Fibroblast of upper back skin (primary cell): ENCODE data around the gene GPR179.

Experiments used
- DNase-seq: peaks from one replicate; pipeline ENCODE4 v3.0.0-alpha.2; 2013

The GPR179 gene, protein sequence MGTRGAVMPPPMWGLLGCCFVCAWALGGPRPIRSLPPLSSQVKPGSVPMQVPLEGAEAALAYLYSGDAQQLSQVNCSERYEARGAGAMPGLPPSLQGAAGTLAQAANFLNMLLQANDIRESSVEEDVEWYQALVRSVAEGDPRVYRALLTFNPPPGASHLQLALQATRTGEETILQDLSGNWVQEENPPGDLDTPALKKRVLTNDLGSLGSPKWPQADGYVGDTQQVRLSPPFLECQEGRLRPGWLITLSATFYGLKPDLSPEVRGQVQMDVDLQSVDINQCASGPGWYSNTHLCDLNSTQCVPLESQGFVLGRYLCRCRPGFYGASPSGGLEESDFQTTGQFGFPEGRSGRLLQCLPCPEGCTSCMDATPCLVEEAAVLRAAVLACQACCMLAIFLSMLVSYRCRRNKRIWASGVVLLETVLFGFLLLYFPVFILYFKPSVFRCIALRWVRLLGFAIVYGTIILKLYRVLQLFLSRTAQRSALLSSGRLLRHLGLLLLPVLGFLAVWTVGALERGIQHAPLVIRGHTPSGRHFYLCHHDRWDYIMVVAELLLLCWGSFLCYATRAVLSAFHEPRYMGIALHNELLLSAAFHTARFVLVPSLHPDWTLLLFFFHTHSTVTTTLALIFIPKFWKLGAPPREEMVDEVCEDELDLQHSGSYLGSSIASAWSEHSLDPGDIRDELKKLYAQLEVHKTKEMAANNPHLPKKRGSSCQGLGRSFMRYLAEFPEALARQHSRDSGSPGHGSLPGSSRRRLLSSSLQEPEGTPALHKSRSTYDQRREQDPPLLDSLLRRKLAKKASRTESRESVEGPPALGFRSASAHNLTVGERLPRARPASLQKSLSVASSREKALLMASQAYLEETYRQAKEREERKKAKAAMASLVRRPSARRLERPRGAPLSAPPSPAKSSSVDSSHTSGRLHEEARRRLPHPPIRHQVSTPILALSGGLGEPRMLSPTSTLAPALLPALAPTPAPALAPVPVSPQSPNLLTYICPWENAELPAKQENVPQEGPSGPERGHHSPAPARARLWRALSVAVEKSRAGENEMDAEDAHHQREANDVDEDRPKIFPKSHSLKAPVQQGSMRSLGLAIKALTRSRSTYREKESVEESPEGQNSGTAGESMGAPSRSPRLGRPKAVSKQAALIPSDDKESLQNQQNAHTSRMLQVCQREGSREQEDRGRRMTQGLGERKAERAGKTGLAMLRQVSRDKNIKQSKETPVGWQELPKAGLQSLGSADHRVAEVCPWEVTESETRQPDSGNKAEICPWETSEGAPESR (N-terminal part only)

DNA sequence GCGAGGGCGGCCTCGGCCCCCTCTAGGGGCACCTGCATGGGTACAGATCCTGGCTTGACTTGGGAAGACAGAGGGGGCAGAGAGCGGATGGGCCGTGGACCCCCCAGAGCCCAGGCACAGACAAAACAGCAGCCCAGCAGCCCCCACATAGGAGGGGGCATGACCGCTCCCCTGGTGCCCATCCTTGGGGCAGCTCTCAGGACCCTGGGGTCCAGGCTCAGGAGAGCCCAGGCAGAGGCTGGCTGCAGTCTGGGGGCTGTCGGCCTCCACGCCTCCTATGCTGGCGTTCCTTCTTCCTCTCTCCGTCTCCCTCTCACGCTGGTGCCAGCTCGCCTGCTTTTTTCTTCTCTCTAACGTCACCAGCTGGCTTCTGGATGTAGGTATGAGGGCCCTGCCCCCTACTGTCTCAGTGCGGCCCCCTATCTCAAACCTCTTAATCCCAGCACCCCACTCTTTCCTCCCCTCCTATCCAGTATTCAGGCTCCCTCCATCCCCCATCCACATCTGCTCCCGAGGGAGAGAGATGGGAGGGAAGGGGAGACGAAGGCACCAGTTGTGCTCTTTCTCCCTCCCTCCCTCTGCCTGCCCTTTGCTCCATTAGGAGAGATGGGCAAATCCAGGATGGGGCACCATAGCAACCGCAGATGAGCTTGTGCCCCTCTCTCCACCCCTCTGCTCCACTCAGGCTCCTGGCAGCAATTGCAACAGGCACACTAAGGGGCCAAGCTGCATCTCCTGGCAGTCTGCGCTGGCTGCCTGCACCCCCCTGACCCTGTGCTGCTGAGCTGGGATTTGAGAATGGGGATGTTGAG, at the start of gene GPR179:
Gene GPR179 (minus strand): TSS at position 349 of the 812 bp plus-strand sequence. CDS start 167 bp downstream, at position 182.
- no peak for DNase-seq

- no peak for DNase-seq
Observed at GRCh38 chr17:38379448-38379847, 35.7 kb upstream of the GPR179 start.

GRCh38 chr17:38369124-38369886, 25.5 kb upstream of the GPR179 start:
- DNase-seq: no peak

GRCh38 chr17:38364741-38365140, 21.0 kb upstream of the GPR179 start:
- DNase-seq: no peak

- no peak for DNase-seq
Observed at GRCh38 chr17:38363016-38363415, 19.3 kb upstream of the GPR179 start.

DNA sequence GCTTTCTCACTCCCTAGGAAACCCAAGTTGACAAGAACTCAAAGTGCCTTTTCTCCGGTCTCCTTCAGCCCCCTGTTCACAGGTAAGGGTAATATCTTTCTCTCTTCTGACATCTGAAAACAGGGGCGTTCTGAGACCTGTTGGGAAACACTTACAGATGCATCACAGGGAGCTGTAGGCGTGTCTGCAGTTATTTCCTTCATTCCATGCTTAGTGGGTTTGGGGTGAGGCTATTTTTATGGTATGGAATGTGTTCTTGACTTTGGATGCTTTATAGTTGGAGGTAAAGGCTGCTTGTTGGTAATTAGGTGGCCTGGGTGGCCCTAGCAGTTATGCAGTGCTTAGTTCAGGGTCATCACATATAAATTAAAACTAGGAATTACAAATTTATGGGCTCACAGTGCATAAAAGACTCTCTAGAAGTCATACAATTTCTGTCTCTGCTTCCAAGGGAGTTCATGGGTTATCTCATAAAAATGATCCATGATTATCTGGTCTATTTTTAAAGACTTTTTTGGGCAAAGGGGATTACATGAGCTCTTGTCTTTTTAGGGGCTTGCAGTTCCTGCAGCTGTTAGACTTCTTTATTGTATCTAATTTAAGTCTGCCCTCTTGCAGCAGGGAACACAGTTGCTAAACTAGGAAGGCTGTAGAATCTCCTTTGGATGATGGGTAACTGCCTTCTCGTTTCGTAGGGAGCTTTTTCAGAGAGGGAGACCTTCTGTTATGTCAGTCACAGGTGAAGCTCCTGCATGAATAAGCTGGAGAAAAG, 18.1 kb upstream of the GPR179 start:
- peak; percentile 53 for DNase-seq

DNA sequence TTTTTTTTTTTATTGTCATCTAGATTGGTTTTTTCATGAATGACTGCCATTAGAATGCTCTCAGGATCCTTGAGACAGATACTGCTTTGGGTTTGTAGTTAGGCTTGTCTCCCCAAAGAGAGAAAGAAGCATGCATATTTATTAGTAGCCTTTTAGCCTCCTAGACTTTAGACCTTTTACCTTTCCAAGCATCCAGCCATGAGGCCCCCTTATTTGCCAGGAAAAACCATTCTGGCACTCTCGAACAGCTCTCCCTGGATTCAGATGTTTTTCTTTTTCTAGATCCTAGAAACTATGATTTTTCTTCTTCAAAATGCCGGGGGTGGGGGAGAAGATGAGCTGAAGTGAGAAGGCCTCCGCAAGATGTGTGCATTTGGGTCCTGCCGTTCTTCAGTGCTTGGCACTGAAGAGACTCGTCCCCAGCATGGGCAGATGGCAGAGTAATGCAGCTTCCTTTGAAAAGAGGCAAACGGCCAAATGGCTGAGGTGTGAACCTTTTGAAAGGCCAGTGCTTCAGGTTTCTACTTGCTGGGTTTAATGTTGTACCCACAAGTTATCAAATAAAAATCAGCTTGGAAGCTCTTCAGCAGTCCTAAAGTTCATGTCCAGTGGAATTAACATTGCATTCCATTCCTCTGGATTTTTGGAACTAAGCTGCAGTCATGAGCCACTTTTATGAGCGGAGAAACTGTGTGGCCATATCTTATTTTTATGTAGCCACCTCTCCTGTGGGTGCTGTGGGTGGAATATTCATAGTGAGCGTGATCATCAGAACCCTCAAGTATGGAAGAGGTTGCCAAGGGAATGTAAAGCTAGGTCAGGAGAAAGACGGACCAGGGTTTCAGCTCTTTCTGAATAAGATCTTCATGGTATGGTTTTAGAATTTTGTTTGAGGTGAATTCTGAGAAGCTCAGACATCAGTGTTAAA, 15.1 kb upstream of the GPR179 start:
- DNase-seq: no peak

DNA sequence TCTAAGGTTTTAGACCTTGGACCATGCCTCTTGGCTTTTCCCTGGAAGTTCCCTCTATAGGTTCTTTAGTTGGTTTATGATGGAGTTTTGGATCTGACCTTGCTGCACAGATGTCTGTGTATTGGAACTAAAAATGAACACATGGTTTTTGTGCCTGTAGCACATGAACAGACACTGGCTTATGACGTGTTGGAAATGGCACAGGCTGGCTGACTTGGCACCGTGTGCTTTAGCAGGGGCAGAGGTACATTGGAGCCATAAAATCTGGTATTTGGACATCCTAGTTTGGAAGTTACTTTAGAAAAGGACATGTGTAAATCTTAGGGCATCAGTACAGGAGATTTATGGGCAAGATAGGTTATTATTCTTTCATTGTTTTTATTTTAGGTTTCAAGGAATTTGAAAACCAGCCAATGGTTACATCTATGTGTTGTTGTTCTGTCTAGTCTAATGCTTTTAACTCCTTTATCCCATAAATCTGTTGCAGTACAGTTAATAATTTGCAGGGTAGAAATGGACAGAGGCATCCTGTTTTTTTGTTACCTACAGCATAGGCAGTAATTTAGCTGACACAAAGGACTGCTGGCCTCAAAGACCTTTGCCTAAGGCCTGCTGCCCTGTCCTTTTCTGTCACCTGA, 13.8 kb upstream of the GPR179 start:
- no peak for DNase-seq

DNA sequence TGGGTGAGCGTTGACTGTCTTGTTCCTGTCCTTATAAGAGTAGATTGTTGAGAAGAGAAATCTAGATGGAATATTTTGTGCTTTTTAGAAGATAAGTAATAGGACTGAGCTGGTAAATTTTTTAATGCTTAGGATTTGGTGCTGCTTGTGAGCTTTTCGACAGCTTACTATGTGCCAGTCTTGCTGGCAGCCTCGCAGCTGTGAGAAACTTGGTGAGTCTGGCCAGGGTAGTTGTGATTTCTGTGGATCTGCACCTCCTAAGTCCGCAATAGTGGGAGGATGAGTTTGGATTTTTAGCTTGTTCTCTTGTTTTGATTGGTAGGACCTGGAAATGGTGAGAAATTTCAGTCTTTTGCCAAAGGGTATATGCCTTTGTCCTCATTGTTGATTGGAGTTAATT, 11.5 kb upstream of the GPR179 start:
- no peak for DNase-seq

DNA sequence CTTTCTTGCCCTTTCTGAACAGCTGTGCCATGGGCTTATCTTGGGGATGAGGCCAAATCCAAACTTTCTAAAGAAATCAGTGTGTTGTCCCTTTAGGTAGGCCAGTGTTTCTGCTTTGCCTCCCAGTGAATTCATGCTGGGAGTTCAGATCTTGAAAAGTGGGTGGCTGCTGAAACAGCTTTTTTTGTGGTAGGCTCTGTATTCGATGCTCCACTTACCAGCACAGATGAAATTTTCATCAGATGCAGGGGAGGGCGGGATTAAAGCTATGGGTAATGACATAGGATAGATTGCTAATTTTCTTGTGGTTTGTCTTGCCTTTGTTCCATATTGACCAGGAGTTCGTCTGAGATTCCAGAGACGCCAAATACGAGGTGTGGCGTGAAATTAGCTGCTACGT, 10.7 kb upstream of the GPR179 start:
- no peak for DNase-seq

DNA sequence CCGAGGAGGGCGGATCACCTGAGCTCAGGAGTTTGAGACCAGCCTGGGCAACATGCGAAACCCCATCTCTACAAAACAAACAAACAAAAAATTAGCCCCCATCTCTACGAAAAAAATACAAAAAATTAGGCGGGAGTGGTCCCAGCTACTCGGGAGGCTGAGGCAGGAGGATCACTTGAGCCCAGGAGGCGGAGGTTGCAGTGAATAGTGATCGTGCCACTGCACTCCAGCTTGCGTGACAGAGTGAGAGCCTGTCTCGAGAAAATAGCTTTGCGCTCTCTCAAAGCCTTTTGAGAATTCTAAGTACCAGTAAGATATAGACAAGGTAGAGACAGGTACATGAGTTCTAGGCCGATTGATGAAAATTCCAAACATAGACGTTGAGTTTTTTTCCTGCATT, 9.9 kb upstream of the GPR179 start:
- DNase-seq: no peak

DNA sequence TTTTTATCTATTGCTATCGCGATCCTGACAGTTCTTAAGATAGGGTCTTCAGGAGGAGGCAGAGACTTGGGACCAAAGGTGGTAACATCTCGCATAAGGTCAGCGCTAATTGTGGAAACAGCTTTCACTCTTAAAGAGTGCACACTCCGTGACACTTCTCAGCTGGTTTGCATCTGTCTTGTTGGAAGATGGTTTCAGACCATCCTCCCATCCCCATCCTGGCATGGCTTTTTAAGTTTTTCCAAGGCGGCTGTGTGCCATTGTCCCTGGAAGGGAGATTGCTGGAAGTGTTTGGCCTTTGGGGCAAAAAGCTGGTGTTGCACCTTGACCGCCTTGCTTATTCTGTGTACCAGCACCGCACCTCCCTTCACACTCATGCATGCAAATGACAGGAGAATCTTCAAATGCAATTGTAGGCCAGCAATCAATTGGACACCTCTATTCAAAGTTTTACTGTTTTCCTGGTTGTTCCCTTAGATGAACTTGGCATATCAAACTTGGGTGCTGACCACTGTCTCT, 9.4 kb upstream of the GPR179 start:
- no peak for DNase-seq

DNA sequence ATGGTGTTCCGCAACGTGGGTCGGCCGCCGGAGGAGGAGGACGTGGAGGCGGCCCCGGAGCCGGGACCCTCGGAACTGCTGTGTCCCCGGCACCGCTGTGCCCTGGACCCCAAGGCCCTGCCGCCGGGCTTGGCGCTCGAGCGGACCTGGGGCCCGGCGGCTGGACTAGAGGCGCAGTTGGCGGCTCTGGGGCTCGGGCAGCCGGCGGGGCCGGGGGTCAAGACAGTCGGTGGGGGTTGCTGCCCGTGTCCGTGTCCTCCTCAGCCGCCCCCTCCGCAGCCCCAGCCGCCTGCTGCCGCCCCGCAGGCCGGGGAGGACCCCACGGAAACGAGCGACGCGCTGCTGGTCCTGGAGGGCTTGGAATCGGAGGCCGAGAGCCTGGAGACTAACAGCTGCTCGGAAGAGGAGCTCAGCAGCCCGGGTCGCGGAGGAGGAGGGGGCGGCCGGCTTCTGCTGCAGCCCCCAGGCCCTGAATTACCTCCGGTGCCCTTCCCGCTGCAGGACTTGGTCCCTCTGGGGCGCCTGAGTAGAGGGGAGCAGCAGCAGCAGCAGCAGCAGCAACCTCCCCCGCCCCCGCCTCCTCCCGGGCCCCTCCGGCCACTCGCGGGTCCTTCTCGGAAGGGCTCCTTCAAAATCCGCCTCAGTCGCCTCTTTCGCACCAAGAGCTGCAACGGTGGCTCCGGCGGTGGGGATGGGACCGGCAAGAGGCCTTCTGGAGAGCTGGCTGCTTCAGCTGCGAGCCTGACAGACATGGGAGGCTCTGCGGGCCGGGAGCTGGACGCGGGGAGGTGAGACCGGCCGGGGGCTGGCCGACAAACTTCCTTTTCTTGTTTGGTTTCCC, 8.7 kb upstream of the GPR179 start:
- DNase-seq: no peak

- peak; percentile 92 for DNase-seq
Observed at GRCh38 chr17:38351412-38352222, 7.9 kb upstream of the GPR179 start, which contains the start of gene SOCS7. Gene SOCS7, plus strand, starts transcription at chr17:38351844. Its CDS starts 209 bp downstream, at chr17:38352053.

DNA sequence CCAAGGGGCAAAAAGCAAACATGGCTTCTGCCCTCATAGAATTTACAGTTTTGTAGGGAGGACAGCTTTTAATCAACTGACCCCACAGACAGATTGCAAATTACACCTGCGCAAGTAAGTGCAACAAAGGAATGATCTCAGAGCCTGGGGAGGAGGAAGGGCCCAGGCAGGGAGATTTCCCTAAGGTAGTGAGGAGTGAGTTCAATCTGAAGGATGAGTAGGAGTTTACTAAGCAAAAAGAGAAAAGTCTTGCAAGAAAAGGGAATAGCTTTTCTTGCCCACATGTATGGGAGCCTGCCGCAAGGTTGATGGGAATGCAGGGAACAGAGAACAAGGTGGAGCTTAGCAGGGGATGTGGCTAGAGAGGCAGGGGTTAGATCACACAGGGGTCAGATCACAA, 6.3 kb upstream of the GPR179 start:
- DNase-seq: no peak

GRCh38 chr17:38349097-38349730, 5.5 kb upstream of the GPR179 start:
- peak; percentile 82 for DNase-seq
